ENCODE data around the gene RASGRF2. TPM values are rescaled to one million over a fixed set of nuclear protein-coding genes. Genes with fewer than 3 reads are reported as not detected.
"Not testable (repeated sequence)": the region's sequence is repeated elsewhere in the genome, so short reads cannot be mapped to it uniquely, and the experiment has no call there.

The RASGRF2 gene
- total RNA-seq, 2 experiments from 2014 or later: 0.06 to 0.13 TPM

- Histone ChIP-seq H3K36me3 (ENCODE audit: insufficient read depth, low read length) (no peaks in the 10 kb centered on the region), H3K4me2 (ENCODE audit: low read length) (no peak overlapping the region), H3K27ac (ENCODE audit: low read depth, low read length, poor library complexity, severe bottlenecking) (no peak overlapping the region), H4K20me1 (ENCODE audit: insufficient read depth, low read length) (no peaks in the 10 kb centered on the region), H2AFZ (ENCODE audit: low read length) (no peak overlapping the region), H3K4me1 (ENCODE audit: insufficient read depth, low read length, poor library complexity, severe bottlenecking) (no peaks in the 10 kb centered on the region), H3K9me3 (ENCODE audit: low read length) (no peaks in the 10 kb centered on the region), H3K79me2 (ENCODE audit: insufficient read depth, low read depth, low read length) (no peaks in the 10 kb centered on the region), H3K9me2 (ENCODE audit: insufficient read depth, low read length) (no peaks in the 10 kb centered on the region), H3K4me3 (ENCODE audit: low read depth, low read length, poor library complexity, severe bottlenecking) (no peak overlapping the region)
- intact Hi-C loops (cut with micrococcal nuclease; ENCODE audit: unreplicated experiment): no loop called here
- TF ChIP-seq CTCF (conservative IDR thresholded peaks at IDR 0.05; ENCODE audit: low read length) (no peak), EZH2phosphoT487 (IDR thresholded peaks at IDR 0.05; ENCODE audit: borderline replicate concordance, low read depth, low read length) (no peak)
- no peak for DNase-seq (ENCODE audit: low spot score)
- CTCF ChIA-PET (ENCODE audit: unreplicated experiment): no interaction called here
- BruUV-seq (replicated peaks): no TSS peak
- POLR2A ChIA-PET: no interaction called here
Observed at GRCh38 chr5:81045389-81045807, 85.2 kb downstream of the RASGRF2 start.

GRCh38 chr5:81046041-81046440, 85.9 kb downstream of the RASGRF2 start:
- no TSS peak for BruUV-seq (replicated peaks)
- H3K9me2 ChIP-seq (ENCODE audit: insufficient read depth, low read length): no peaks in the 10 kb centered on the region
- no peak for DNase-seq (ENCODE audit: low spot score)
- CTCF ChIA-PET (ENCODE audit: unreplicated experiment): no interaction called here
- H3K36me3 ChIP-seq (ENCODE audit: insufficient read depth, low read length): no peaks in the 10 kb centered on the region
- POLR2A ChIA-PET: interaction anchor here (0.5 kb wide), 1 partner anchor 365 kb away, joined by 3 read pairs; no protein-coding TSS in a partner anchor
- H3K4me1 ChIP-seq (ENCODE audit: insufficient read depth, low read length, poor library complexity, severe bottlenecking): no peaks in the 10 kb centered on the region
- no peaks in the 10 kb centered on the region for H3K9me3 ChIP-seq (ENCODE audit: low read length)
- no peak overlapping the region for H3K4me2 ChIP-seq (ENCODE audit: low read length)
- intact Hi-C loops (cut with micrococcal nuclease; ENCODE audit: unreplicated experiment): no loop called here
- no peak overlapping the region for H3K4me3 ChIP-seq (ENCODE audit: low read depth, low read length, poor library complexity, severe bottlenecking)
- H2AFZ ChIP-seq (ENCODE audit: low read length): no peak overlapping the region
- no peaks in the 10 kb centered on the region for H4K20me1 ChIP-seq (ENCODE audit: insufficient read depth, low read length)
- H3K79me2 ChIP-seq (ENCODE audit: insufficient read depth, low read depth, low read length): no peaks in the 10 kb centered on the region
- no peak overlapping the region for H3K27ac ChIP-seq (ENCODE audit: low read depth, low read length, poor library complexity, severe bottlenecking)
- TF ChIP-seq CTCF (conservative IDR thresholded peaks at IDR 0.05; ENCODE audit: low read length) (no peak), EZH2phosphoT487 (IDR thresholded peaks at IDR 0.05; ENCODE audit: borderline replicate concordance, low read depth, low read length) (no peak)

- H3K27ac ChIP-seq (ENCODE audit: low read depth, low read length, poor library complexity, severe bottlenecking): no peak overlapping the region
- no peak overlapping the region for H2AFZ ChIP-seq (ENCODE audit: low read length)
- CTCF ChIA-PET (ENCODE audit: unreplicated experiment): no interaction called here
Observed at GRCh38 chr5:81052325-81052724, 92.2 kb downstream of the RASGRF2 start.

GRCh38 chr5:81053282-81053681, 93.1 kb downstream of the RASGRF2 start:
- BruUV-seq (replicated peaks); H3K36me3 ChIP-seq (ENCODE audit: insufficient read depth, low read length); H3K9me3 ChIP-seq (ENCODE audit: low read length); H3K4me1 ChIP-seq (ENCODE audit: insufficient read depth, low read length, poor library complexity, severe bottlenecking); DNase-seq (ENCODE audit: low spot score); H2AFZ ChIP-seq (ENCODE audit: low read length); H3K27ac ChIP-seq (ENCODE audit: low read depth, low read length, poor library complexity, severe bottlenecking); H3K9me2 ChIP-seq (ENCODE audit: insufficient read depth, low read length); H4K20me1 ChIP-seq (ENCODE audit: insufficient read depth, low read length); intact Hi-C loops (cut with micrococcal nuclease; ENCODE audit: unreplicated experiment); CTCF ChIA-PET (ENCODE audit: unreplicated experiment); POLR2A ChIA-PET; H3K79me2 ChIP-seq (ENCODE audit: insufficient read depth, low read depth, low read length); H3K4me3 ChIP-seq (ENCODE audit: low read depth, low read length, poor library complexity, severe bottlenecking); H3K4me2 ChIP-seq (ENCODE audit: low read length): not testable (repeated sequence)

More at GRCh38 chr5:81052325-81052724, 92.2 kb downstream of the RASGRF2 start:
- Histone ChIP-seq H3K9me2 (ENCODE audit: insufficient read depth, low read length) (no peaks in the 10 kb centered on the region), H4K20me1 (ENCODE audit: insufficient read depth, low read length) (no peaks in the 10 kb centered on the region), H3K9me3 (ENCODE audit: low read length) (no peaks in the 10 kb centered on the region), H3K4me3 (ENCODE audit: low read depth, low read length, poor library complexity, severe bottlenecking) (no peak overlapping the region), H3K79me2 (ENCODE audit: insufficient read depth, low read depth, low read length) (no peaks in the 10 kb centered on the region), H3K4me1 (ENCODE audit: insufficient read depth, low read length, poor library complexity, severe bottlenecking) (no peaks in the 10 kb centered on the region), H3K4me2 (ENCODE audit: low read length) (no peak overlapping the region), H3K36me3 (ENCODE audit: insufficient read depth, low read length) (no peaks in the 10 kb centered on the region)
- TF ChIP-seq CTCF (conservative IDR thresholded peaks at IDR 0.05; ENCODE audit: low read length) (no peak), EZH2phosphoT487 (IDR thresholded peaks at IDR 0.05; ENCODE audit: borderline replicate concordance, low read depth, low read length) (no peak)
- no peak for DNase-seq (ENCODE audit: low spot score)
- intact Hi-C loops (cut with micrococcal nuclease; ENCODE audit: unreplicated experiment): no loop called here
- POLR2A ChIA-PET: no interaction called here
- no TSS peak for BruUV-seq (replicated peaks)
